Measurements from ENCODE around the gene ISLR. TPM values are rescaled to one million over a fixed set of nuclear protein-coding genes. Genes with fewer than 3 reads are reported as not detected.
"Not testable (repeated sequence)": the region's sequence is repeated elsewhere in the genome, so short reads cannot be mapped to it uniquely, and the experiment has no call there.

The ISLR gene
- total RNA-seq, 1 experiment from 2014 or later, result 0.11 TPM

GRCh38 chr15:74159773-74160172, 13.7 kb upstream of the ISLR start:
- Mint-ChIP-seq H3K27me3 (ENCODE audit: low read depth) (peaks cover 27% of the 10 kb centered on the region), H3K4me1 (peaks cover 4% of the 10 kb centered on the region in 2 experiments; a peak in 3 of 4 replicates), H3K9me3 (peaks cover 2 to 3% of the 10 kb centered on the region in 2 experiments; a peak in 2 of 5 replicates), H3K36me3 (ENCODE audit: insufficient read depth in 1 of 3, low read depth in 3 of 3) (no peaks in the 10 kb centered on the region), H3K4me3 (no peak overlapping the region), H3K27ac (no peak overlapping the region)
- Histone ChIP-seq H3T11ph (ENCODE audit: low read length) (no peak overlapping the region), H2AFZ (ENCODE audit: low read length) (no peak overlapping the region), H3K56ac (ENCODE audit: insufficient read length, low read depth, low read length) (no peak overlapping the region), H3K4me1 (ENCODE audit: insufficient read depth, low read length) (peaks cover 2% of the 10 kb centered on the region), H3K27ac (ENCODE audit: insufficient read length, low read depth, low read length) (no peak overlapping the region), H4K5ac (ENCODE audit: insufficient read length, low read depth, low read length) (no peak overlapping the region), H3K23ac (ENCODE audit: insufficient read length, low read depth, low read length) (no peak overlapping the region), H4K20me1 (ENCODE audit: control insufficient read depth, insufficient read depth, insufficient read length) (no peaks in the 10 kb centered on the region), H3K4me2 (ENCODE audit: insufficient read depth, insufficient read length, low read length) (no peak overlapping the region), H3K9me3 (ENCODE audit: control insufficient read depth, low read depth, low read length) (no peaks in the 10 kb centered on the region), H3K27me3 (ENCODE audit: insufficient read depth, low read length) (no peaks in the 10 kb centered on the region), H3K4ac (ENCODE audit: low read depth, low read length) (no peak overlapping the region), H4K8ac (replicated peaks; ENCODE audit: insufficient read length, low read depth, low read length) (no peak overlapping the region), H2BK15ac (ENCODE audit: low read depth, low read length) (no peak overlapping the region), H3K79me1 (ENCODE audit: insufficient read depth, low read depth, low read length, poor library complexity, severe bottlenecking) (no peaks in the 10 kb centered on the region), H3K14ac (ENCODE audit: insufficient read depth, low read length) (no peak overlapping the region), H2BK12ac (ENCODE audit: insufficient read length, low read depth, low read length) (no peak overlapping the region), H3K23me2 (ENCODE audit: insufficient read length, low read depth, low read length, poor library complexity, severe bottlenecking) (no peaks in the 10 kb centered on the region), H3K79me2 (ENCODE audit: insufficient read depth, low read length) (no peaks in the 10 kb centered on the region), H2AK5ac (ENCODE audit: insufficient read length, low read length) (no peak overlapping the region), H2BK5ac (ENCODE audit: insufficient read length, low read length) (no peak overlapping the region), H3K9ac (ENCODE audit: extremely low read depth, insufficient read length, low read length) (no peak overlapping the region), H3K18ac (ENCODE audit: insufficient read length, low read depth, low read length) (no peak overlapping the region), H2BK120ac (ENCODE audit: low read depth, low read length, poor library complexity, severe bottlenecking) (no peak overlapping the region), H2BK20ac (ENCODE audit: low read depth, low read length, poor library complexity, severe bottlenecking) (no peak overlapping the region), H4K91ac (ENCODE audit: insufficient read length, low read depth, low read length) (no peak overlapping the region)
- TF ChIP-seq CTCF (conservative IDR thresholded peaks at IDR 0.05), result no peak
- WGBS (ENCODE audit: extremely low coverage, insufficient read length, low lambda C conversion rate), result no CpG with 5 or more reads among the region's 1 CpG
- DNase-seq, result no peak

DNA sequence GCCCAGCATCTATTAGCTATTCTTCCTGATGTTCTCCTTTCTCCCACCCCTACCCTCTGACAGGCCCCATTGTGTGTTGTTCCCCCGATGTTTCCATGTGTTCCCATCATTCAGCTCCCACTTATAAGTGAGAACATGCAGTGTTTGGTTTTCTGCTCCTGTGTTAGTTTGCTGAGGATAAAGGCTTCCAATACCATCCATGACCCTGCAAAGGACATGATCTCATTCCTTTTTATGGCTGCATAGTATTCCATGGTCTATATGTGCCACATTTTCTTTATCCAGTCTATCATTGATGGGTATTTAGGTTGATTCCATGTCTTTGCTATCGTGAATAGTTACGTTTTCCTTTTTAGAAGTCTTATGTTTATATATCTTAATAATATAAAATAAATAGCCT, 13.1 kb upstream of the ISLR start:
- DNase-seq; H3K4me3 Mint-ChIP-seq; H3K79me2 ChIP-seq (ENCODE audit: insufficient read depth, low read length); H3K23ac ChIP-seq (ENCODE audit: insufficient read length, low read depth, low read length); H4K91ac ChIP-seq (ENCODE audit: insufficient read length, low read depth, low read length); H4K8ac ChIP-seq (replicated peaks; ENCODE audit: insufficient read length, low read depth, low read length); H4K5ac ChIP-seq (ENCODE audit: insufficient read length, low read depth, low read length); H3K9ac ChIP-seq (ENCODE audit: extremely low read depth, insufficient read length, low read length); H2AFZ ChIP-seq (ENCODE audit: low read length); H3K23me2 ChIP-seq (ENCODE audit: insufficient read length, low read depth, low read length, poor library complexity, severe bottlenecking); H2BK15ac ChIP-seq (ENCODE audit: low read depth, low read length); H2BK20ac ChIP-seq (ENCODE audit: low read depth, low read length, poor library complexity, severe bottlenecking); H4K20me1 ChIP-seq (ENCODE audit: control insufficient read depth, insufficient read depth, insufficient read length); H3T11ph ChIP-seq (ENCODE audit: low read length); H3K79me1 ChIP-seq (ENCODE audit: insufficient read depth, low read depth, low read length, poor library complexity, severe bottlenecking); H2BK12ac ChIP-seq (ENCODE audit: insufficient read length, low read depth, low read length); H3K18ac ChIP-seq (ENCODE audit: insufficient read length, low read depth, low read length); H3K36me3 Mint-ChIP-seq (ENCODE audit: insufficient read depth in 1 of 3, low read depth in 3 of 3); H3K14ac ChIP-seq (ENCODE audit: insufficient read depth, low read length); H3K4me1 Mint-ChIP-seq; H2BK5ac ChIP-seq (ENCODE audit: insufficient read length, low read length); H3K4me2 ChIP-seq (ENCODE audit: insufficient read depth, insufficient read length, low read length); H3K27ac Mint-ChIP-seq; H3K56ac ChIP-seq (ENCODE audit: insufficient read length, low read depth, low read length); H2BK120ac ChIP-seq (ENCODE audit: low read depth, low read length, poor library complexity, severe bottlenecking); H3K9me3 Mint-ChIP-seq; H2AK5ac ChIP-seq (ENCODE audit: insufficient read length, low read length); H3K27ac ChIP-seq (ENCODE audit: insufficient read length, low read depth, low read length); H3K4me1 ChIP-seq (ENCODE audit: insufficient read depth, low read length); H3K9me3 ChIP-seq (ENCODE audit: control insufficient read depth, low read depth, low read length); H3K4ac ChIP-seq (ENCODE audit: low read depth, low read length); H3K27me3 ChIP-seq (ENCODE audit: insufficient read depth, low read length): not testable (repeated sequence)
- no CpG with 5 or more reads among the region's 3 CpGs for WGBS (ENCODE audit: extremely low coverage, insufficient read length, low lambda C conversion rate)
- peaks cover 30% of the 10 kb centered on the region for H3K27me3 Mint-ChIP-seq (ENCODE audit: low read depth)

Measured in H9 (cell line).